NOMO-1 treated with DMSO at 0.1 percent for 48 hours (cell line): Measurements from ENCODE around the gene PSORS1C1.
A peak's percentile ranks its signal among the peaks of the same experiment; 100 is the strongest.
"Not testable (repeated sequence)": the region's sequence is repeated elsewhere in the genome, so short reads cannot be mapped to it uniquely, and the experiment has no call there.

Experiments
- DNase-seq: peaks from one replicate; lab custom pipeline; 2025; ENCODE audit not compliant: unreplicated experiment; lab: John Stamatoyannopoulos, UW

PSORS1C1 gene

DNA sequence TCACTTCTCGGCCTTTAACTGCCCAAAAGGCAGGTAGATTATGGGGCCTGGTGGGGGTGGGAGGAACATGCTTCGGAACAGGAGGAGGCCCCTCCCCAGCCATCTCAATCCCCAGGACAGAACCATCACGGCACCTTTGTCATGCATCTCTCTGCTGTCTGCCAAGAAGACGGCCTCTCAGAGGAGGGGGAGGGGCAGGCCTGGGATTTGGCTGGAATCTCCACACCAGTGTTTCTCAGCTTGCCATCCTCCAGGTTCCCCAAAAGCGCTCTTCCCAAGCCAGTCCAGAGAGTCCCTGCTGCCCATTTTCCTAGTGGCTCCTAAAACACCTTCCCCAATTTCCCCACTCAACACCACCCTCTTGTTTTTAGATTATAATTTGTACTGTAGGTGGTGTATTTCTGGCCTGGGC lies 58.4 kb downstream of the PSORS1C1 start:
- no peak for DNase-seq

GRCh38 chr6:31173406-31173805 lies 58.8 kb downstream of the PSORS1C1 start:
- DNase-seq, result no peak

GRCh38 chr6:31174378-31174777 lies 59.8 kb downstream of the PSORS1C1 start:
- DNase-seq, result no peak

DNA sequence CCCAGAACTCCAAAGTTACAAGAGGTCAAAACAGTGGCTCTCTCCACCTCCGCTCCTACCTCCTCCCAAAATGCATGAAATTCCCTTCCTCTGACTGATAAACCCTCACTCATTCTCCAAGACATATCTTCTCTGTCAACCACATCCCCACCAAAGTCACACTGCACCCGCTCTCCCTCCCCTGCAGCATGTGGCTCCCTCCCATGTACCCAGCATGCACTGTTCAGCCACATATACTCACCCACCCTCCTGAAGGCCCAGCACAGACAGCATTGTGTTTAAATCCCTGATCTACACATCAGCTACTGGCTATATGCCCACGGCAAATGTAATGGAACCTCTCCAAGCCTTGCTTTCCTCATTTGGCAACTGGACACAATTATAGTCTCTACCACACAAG lies 61.4 kb downstream of the PSORS1C1 start:
- no peak for DNase-seq

DNA sequence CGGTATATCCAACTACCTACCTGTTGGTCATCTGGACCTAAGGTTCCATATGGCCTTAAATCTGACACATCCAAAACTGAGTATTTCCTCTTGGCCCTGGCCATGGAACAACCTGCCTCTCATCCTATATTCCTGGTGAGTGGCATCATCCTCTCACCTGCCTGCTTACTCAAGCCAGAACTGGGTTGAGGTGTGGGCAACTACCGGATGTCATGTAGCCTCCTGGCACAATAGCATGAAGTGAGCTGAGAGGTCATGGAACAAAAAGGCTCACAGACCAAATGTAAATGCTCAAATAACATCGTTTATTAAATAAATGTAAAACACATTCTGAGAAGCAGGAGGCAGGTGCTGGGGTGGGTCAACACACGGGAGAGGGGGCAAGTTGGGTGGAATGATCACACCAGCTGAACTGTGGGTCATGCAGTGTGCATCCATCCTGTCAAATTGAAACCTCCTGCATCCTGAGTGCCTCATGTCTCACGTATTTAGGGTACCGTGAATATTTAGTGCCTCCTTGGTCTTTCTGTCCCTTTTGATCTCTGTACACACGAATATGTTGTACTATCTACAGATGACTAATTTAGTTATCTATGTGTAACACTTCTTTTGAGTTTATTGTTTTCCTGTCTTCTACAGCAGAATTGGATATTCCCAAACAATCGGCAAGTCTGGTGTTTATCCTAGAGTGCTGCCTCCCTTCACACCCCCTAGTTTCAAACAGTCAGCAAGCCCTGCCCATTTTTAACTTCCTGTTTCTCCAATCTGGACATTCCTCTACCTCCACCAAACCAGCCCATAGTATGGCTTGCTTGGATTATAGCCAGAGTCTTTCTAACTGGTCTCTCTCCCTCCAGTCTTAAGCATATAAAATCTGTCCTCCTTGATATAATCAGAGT lies 63.8 kb downstream of the PSORS1C1 start:
- DNase-seq, result no peak

DNA sequence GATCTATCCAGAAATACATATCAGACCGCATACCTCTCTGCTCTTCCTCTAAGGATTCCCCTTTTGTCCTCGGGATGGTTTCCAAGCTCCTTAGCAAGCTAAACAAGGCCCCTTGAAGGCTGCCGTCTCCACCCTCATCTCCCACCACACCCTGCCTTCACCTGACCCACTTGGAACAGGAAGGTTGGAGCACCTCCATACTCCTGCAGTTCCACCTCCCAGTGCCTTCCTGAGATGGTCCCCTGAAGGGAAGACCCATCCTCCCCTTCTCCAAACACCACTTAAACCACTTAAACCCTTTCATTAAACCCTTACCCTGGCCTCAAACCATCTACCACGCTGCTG lies 64.4 kb downstream of the PSORS1C1 start:
- DNase-seq, result no peak

GRCh38 chr6:31179896-31180295 lies 65.3 kb downstream of the PSORS1C1 start:
- no peak for DNase-seq

DNA sequence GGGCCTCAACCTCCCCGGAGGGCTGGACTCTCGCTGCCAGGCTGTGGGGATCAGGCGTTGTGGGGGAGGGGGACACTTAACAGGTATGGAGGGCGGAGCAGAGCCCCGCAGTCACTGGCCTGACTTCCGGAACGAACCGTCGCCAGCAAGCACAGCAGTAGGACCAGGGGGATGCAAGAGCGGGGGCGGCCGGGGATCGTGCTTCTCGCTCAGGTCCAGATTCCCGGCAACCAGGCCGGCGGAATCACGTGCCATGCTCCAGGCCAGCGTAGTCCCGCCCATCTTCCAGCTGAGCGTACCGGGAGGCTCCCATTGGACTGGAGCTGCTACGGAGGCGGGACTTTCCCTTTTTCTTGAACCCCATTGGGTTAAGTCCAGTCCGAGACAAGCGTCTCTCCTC lies 65.9 kb downstream of the PSORS1C1 start:
- DNase-seq, result peak; percentile 16

- not testable (repeated sequence) for DNase-seq
Measured at GRCh38 chr6:31183287-31183686, 68.7 kb downstream of the PSORS1C1 start.

- DNase-seq, result not testable (repeated sequence)
Measured at GRCh38 chr6:31183859-31184258, 69.3 kb downstream of the PSORS1C1 start.

GRCh38 chr6:31185695-31186051 lies 71.1 kb downstream of the PSORS1C1 start:
- not testable (repeated sequence) for DNase-seq

- DNase-seq, result no peak
Measured at GRCh38 chr6:31186052-31186734, 71.6 kb downstream of the PSORS1C1 start.

DNA sequence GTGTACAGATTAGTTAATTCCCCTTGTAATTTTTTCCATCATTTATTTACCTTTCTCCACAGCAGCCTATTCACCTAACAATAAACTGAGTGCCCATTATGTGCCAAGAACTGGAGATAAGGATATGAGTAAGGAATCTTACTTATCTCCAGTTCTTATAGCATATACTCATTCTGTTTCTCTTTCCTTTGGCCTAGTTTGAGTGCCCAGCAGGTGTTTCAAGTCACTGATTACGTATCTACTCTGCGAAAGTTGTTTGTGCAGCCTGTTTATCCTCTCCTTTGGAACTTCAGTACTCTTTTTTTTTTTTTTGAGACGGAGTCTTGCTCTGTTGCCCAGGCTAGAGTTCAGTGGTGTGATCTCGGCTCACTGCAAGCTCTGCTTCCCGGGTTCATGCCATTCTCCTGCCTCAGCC lies 73.2 kb downstream of the PSORS1C1 start:
- DNase-seq, result no peak

DNA sequence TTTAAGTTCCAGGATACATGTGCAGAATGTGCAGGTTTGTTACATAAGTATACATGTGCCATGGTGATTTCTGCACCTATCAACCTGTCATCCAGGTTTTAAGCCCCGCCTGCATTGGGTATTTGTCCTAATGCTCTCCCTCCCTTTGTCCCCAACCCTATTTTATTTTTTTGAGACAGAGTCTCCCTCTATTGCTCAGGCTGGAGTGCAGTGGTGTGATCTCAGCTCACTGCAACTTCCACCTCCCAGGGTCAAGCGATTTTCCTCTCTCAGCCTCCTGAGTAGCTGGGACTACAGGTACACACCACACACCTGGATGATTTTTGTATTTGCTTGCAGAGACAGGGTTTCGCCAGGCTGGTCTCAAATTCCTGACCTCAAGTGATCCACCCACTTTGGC lies 74.6 kb downstream of the PSORS1C1 start:
- DNase-seq, result not testable (repeated sequence)
